GM12874 (cell line): ENCODE measurements around the gene METTL27.

ENCODE experiments used
- TF ChIP-seq, protein P1 (sequence below): IDR thresholded peaks from 2 replicates; pipeline ENCODE4 v1.5.1; 2011; ENCODE audit warnings: low read depth, mild to moderate bottlenecking, control low read depth, low read length, moderate library complexity; ENCODE audit not compliant: insufficient read depth

METTL27 gene

DNA sequence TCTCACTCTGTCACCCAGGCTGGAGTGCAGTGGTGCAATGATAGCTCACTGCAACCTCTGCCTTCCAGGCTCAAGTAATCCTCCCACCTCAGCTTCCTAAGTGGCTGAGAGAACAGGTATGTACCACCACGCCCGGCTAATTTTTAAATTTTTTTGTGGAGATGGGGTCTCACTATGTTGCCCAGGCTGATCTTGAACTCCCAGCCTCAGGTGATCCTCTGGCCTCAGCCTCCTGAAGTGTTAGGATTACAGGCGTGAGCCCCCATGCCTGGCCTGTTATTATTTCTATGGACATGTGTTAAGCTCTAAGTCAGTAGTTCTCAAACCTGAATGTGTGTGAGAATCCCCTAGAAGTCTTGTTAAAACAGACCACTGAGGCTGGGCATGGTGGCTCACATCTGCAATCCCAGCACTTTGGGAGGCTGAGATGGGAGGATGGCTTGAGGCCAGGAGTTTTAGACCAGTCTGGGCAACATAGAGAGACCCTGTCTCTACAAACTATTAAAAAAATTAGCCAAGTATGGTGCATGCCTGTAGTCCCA is 43.2 kb upstream of the METTL27 start:
- TF ChIP-seq, protein P1, sequence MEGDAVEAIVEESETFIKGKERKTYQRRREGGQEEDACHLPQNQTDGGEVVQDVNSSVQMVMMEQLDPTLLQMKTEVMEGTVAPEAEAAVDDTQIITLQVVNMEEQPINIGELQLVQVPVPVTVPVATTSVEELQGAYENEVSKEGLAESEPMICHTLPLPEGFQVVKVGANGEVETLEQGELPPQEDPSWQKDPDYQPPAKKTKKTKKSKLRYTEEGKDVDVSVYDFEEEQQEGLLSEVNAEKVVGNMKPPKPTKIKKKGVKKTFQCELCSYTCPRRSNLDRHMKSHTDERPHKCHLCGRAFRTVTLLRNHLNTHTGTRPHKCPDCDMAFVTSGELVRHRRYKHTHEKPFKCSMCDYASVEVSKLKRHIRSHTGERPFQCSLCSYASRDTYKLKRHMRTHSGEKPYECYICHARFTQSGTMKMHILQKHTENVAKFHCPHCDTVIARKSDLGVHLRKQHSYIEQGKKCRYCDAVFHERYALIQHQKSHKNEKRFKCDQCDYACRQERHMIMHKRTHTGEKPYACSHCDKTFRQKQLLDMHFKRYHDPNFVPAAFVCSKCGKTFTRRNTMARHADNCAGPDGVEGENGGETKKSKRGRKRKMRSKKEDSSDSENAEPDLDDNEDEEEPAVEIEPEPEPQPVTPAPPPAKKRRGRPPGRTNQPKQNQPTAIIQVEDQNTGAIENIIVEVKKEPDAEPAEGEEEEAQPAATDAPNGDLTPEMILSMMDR = no peak

DNA sequence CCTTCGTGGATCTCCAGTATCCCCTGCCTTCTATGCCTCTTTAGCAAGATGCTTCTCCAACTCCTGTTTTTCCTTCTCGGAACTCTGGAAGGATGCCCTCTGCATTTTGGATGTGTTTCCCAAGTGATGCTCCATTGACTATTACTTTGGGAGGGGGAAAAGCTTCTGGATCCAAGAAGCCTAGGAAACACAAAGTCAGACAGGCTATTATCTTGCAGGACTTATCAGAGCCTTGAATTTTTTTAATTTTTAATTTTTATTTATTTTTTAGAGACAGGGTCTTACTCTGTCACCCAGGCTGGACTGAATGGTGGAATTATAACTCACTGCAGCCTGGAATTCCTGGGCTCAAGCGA is 39.7 kb upstream of the METTL27 start:
- TF ChIP-seq, protein P1 = no peak

DNA sequence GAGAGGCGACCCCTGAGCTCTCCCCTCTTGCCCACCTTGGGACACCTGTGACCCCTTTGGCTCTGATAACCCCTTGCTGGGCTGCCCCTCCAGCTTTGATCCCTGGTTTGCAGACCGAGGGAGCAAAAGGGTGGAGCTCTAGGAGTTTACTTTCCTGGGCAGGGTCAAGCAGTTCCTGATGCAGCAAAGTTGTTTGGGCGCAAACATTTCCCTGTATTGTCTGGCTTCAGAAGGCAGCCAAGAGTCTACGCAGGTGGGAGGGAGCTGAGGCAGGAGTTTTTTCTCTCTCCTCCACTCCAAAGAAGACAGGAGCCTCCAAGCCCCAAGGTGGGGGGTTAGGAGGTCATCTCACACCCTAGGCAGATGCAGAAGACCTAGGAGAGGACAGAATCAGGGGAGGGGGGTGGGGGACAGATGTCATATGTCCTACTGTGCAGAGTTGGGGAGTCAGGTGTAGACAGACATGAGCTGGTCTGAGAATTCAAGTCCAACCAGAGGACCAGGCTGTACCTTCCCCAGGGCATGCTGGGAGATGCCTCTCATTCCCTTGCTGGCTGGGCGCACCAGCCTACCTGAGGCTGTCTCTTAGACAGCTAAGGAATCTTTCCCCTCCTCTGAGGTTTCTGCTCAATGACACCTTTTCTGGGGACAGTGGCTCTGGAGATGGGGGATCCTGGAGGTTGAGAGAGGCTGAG is 39.2 kb upstream of the METTL27 start:
- TF ChIP-seq, protein P1 = no peak

DNA sequence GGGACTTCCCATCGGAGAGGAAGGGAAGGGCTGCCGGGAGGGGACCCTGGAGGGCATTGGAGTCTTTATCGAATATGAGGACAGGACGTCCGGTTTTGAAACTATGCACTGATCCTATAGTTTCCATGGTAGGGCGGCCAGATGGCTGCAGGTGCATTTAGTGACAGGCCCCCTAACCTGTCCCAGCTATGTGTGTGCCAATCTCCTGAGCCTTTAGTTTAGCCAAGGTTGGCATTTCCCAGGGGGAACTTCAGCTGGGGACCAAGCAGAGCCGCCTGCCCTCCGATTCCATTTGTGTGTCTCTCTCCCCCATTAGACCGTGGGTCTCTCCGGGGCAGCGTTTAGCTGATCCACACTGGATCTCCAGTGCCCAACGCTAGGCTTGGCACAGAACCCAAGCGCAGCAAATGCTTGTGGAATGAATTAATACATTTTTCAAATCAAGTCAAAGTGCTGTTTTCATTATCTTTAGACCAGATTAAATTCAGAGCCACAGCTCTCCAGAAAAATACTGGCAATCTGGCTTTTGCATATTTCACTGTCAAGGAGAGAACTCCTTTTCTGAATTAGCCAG is 38.5 kb upstream of the METTL27 start:
- TF ChIP-seq, protein P1 = no peak

DNA sequence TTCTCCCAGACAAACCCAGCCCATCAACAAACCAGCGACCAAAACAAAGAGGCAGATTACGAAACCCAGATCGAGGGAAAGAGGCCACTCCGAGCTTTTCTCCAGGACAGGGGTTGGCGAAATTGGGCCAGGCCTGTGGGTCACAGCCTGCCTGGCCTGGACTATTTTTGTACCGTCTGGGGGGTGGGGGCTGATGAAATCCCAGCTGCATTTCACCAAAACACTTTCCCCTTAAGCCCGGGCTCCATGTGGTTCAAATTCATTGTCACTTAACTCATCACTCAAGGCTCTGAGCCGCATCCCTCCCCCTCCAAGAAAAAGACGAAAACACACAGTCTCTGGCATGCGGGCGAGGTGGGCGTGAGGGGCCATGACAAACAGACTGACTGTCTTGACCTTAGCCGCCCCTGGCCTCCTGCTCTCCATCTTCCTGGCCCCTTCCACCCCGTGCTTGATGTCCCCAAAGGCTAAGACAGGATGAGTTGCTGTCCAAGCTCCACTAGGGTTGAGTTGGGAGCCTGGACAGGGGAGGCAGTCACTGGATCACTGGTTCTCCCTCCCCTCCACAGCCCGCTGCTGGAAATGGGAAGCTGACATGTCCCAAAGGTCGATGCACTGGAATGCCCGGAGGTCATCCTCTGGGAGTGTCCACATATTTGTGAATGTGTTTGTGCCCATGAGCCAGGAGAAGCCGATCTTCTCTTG is 37.8 kb upstream of the METTL27 start:
- TF ChIP-seq, protein P1 = no peak

DNA sequence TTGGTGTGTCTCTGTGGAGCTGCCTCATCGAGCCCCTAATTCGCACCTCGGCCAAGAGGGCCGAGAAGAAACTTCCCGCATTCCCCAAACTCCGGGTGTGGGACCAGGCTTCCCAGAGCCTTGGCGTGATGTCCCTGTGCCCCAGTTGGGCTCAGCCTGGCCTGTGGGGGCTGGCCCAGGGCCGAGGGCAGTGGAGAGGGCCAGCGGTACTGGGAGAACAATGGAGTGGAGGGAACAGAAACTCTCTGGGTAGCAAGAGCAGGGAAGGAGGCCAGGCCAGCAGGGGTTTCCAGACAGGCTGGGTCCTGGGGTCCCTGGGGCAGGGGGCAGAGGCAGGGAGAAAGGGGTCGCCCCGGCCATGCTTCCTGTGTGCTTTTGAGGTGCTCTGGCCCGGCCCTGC is 34.7 kb upstream of the METTL27 start:
- TF ChIP-seq, protein P1 = no peak

DNA sequence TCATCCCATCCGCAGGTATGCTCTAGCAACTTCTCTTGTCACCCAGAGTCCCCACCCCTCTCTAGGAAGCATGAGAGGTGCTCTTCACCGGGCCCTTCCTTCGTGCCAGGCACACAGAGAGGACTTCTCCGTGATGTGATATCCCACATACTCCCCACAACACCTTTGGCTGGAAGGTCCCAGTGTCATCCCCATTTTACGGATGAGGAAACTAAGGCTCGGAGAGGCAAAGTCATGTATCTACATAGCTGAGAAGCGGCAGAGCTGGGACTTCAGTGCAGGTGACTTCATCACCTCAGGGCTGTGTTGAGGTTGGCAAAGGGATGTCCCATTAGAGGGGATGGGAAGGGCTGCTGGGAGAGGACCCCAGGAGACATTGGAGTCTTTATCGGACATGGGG is 34.0 kb upstream of the METTL27 start:
- TF ChIP-seq, protein P1 = no peak
